ENCODE data around the gene R3HDM2. TPM values are rescaled to one million over a fixed set of nuclear protein-coding genes. Genes with fewer than 3 reads are reported as not detected.

R3HDM2 gene
- total and polyA plus RNA-seq, 8 donors: 14.5 to 39.8 (median 24.4) TPM

GRCh38 chr12:57347284-57347683 is 83.6 kb downstream of the R3HDM2 start:
- no peak overlapping the region for H3K27ac ChIP-seq
- H3K27me3 ChIP-seq: no peaks in the 10 kb centered on the region
- H3K4me3 ChIP-seq: no peak overlapping the region
- DNase-seq: no peak
- H3K36me3 ChIP-seq: no peaks in the 10 kb centered on the region
- no peak for TF ChIP-seq CTCF (IDR thresholded peaks at IDR 0.05)
- intact Hi-C loops (cut with DNase I): no loop called here
- FAIRE-seq: no peak
- H3K9me3 ChIP-seq: no peaks in the 10 kb centered on the region
- no peaks in the 10 kb centered on the region for H3K4me1 ChIP-seq
- ATAC-seq: no peak

- ATAC-seq: no peak
These were observed 87.0 kb downstream of the R3HDM2 start for GRCh38 chr12:57343703-57344378.

GRCh38 chr12:57342207-57342691 is 88.6 kb downstream of the R3HDM2 start:
- FAIRE-seq: no peak
- H3K4me3 ChIP-seq: no peak overlapping the region
- H3K27ac ChIP-seq: no peak overlapping the region
- H3K27me3 ChIP-seq: no peaks in the 10 kb centered on the region
- H3K4me1 ChIP-seq: peaks cover 0 to 6% (median 0%) of the 10 kb centered on the region in 3 donors
- no peak for DNase-seq
- peak in 3 of 4 donors; percentile 36 to 56 (median 39) for ATAC-seq
- H3K36me3 ChIP-seq: no peaks in the 10 kb centered on the region
- intact Hi-C loops (cut with DNase I): no loop called here
- WGBS, 2 donors: 46 to 54% methylated on average over 7 of the region's 7 CpGs
- TF ChIP-seq CTCF (IDR thresholded peaks at IDR 0.05): no peak
- no peaks in the 10 kb centered on the region for H3K9me3 ChIP-seq

More at GRCh38 chr12:57343703-57344378, 87.0 kb downstream of the R3HDM2 start:
- Histone ChIP-seq H3K27me3 (no peaks in the 10 kb centered on the region), H3K36me3 (no peaks in the 10 kb centered on the region), H3K27ac (no peak overlapping the region), H3K9me3 (no peaks in the 10 kb centered on the region), H3K4me3 (no peak overlapping the region), H3K4me1 (peaks cover 0 to 6% (median 0%) of the 10 kb centered on the region in 3 donors)
- no peak for TF ChIP-seq CTCF (IDR thresholded peaks at IDR 0.05)
- 86 to 88% methylated on average over 7 of the region's 7 CpGs for WGBS, 2 donors
- FAIRE-seq: no peak
- no peak for DNase-seq
- intact Hi-C loops (cut with DNase I): no loop called here

- H3K27me3 ChIP-seq: no peaks in the 10 kb centered on the region
- intact Hi-C loops (cut with DNase I): no loop called here
- H3K36me3 ChIP-seq: no peaks in the 10 kb centered on the region
- no peaks in the 10 kb centered on the region for H3K9me3 ChIP-seq
- no peak for ATAC-seq
- FAIRE-seq: no peak
- H3K27ac ChIP-seq: no peak overlapping the region
- no peak for TF ChIP-seq CTCF (IDR thresholded peaks at IDR 0.05)
- DNase-seq: no peak
- no peak overlapping the region for H3K4me3 ChIP-seq
- WGBS, 2 donors: 81 to 83% methylated on average over 7 of the region's 7 CpGs
- peaks cover 0 to 6% (median 0%) of the 10 kb centered on the region in 3 donors for H3K4me1 ChIP-seq
These were observed 89.4 kb downstream of the R3HDM2 start for GRCh38 chr12:57341275-57341990.
